Transverse colon (tissue), 4 donors: ENCODE measurements around the gene RHOH. TPM values are rescaled to one million over a fixed set of nuclear protein-coding genes. Genes with fewer than 3 reads are reported as not detected.
"Not testable (repeated sequence)": the region's sequence is repeated elsewhere in the genome, so short reads cannot be mapped to it uniquely, and the experiment has no call there.

ENCODE experiments used
- DNase-seq: peaks from one replicate; pipeline ENCODE4 v3.0.0-alpha.2; 2019
- H3K27ac ChIP-seq, 4 donors: fragments of 200-600 bp; sonication (generic); 2 replicates each; pipeline ENCODE4 v1.5.1; 2016 to 2018; ENCODE audit warnings: inconsistent platforms in 4 of 4
- H3K27me3 ChIP-seq: fragments of 200-600 bp; sonication (generic); 2 replicates; pipeline ENCODE4 v1.5.1; 2017; ENCODE audit warnings: inconsistent platforms
- H3K36me3 ChIP-seq, 4 donors: fragments of 200-600 bp; sonication (generic); 2 replicates each; pipeline ENCODE4 v1.5.1; 2017 to 2019; ENCODE audit warnings: inconsistent platforms in 4 of 4
- H3K4me1 ChIP-seq, 4 donors: fragments of 200-600 bp; sonication (generic); 2 replicates each; pipeline ENCODE4 v1.5.1; 2017 to 2020; ENCODE audit warnings: inconsistent platforms in 4 of 4
- H3K4me3 ChIP-seq, 4 donors: fragments of 200-600 bp; sonication (generic); 1 replicate in 1 of 4; 2 replicates in 3 of 4; pipeline versions ENCODE4 v1.5.1 to v1.6.1; 2017 to 2019; ENCODE audit warnings: inconsistent platforms in 4 of 4
- H3K9me3 ChIP-seq, 2 donors: fragments of 200-600 bp; sonication (generic); 2 replicates each; pipeline ENCODE4 v1.5.1; 2017 to 2019; ENCODE audit warnings: inconsistent platforms in 2 of 2
- CTCF ChIP-seq, 5 experiments: fragments of 200-600 bp in 3 of 5; fragments of 450-650 bp in 2 of 5; sonication (generic) in 3 of 5; IDR thresholded peaks; 1 replicate in 2 of 5; 2 replicates in 3 of 5; pipeline ENCODE4 v1.5.1; 2016 to 2017; ENCODE audit warnings: antibody characterized with exemption in 5 of 5, inconsistent platforms in 3 of 5, mild to moderate bottlenecking in 2 of 5, moderate library complexity in 1 of 5
- EP300 ChIP-seq: sonication (generic); formaldehyde crosslinking; IDR thresholded peaks from one replicate; pipeline ENCODE4 v1.6.1; 2017; ENCODE audit warnings: antibody characterized with exemption, low read depth
- POLR2A ChIP-seq: fragments of 450-650 bp; IDR thresholded peaks from one replicate; pipeline ENCODE4 v1.6.1; 2016; ENCODE audit warnings: antibody characterized with exemption, mild to moderate bottlenecking, moderate library complexity
- POLR2AphosphoS5 ChIP-seq, 3 donors: sonication (generic); formaldehyde crosslinking; IDR thresholded peaks; one replicate each; pipeline ENCODE4 v1.6.1; 2016; ENCODE audit warnings: antibody characterized with exemption in 3 of 3
- WGBS, 2 donors: methylation state at CpG; one replicate each; pipeline ENCODE4 v1.1.5; 2018; ENCODE audit warnings: low coverage in 1 of 2; 5-methylcytosine and 5-hydroxymethylcytosine counted together
- in situ Hi-C, 4 donors: fragments of 200-750 bp; cut with MboI; loops; one replicate each; pipeline versions ENCODE4 v1.15.0 to v1.15.1; 2017; ENCODE audit warnings: low sequenced_read_pairs in 3 of 4, low pct_ligation_motif_present in 1 of 4, low pct_unique_long_range_greater_than_20kb in 1 of 4
- intact Hi-C: fragments of 100-400 bp; cut with DNase I; formaldehyde crosslinking; loops from one replicate; pipeline ENCODE4 v1.15.1; 2023; ENCODE audit warnings: low total_unique reads
- total RNA-seq, 4 donors: library from RNA; depleted of rRNA; stranded (reverse); fragments of >200 nt; gene quantifications; one replicate each; pipeline ENCODE4 v1.1.0, GENCODE V29; 2016

Gene RHOH
- total RNA-seq, 4 donors from 2014 or later: 4.1 to 10.3 (median 4.1) TPM; not detected in 1

DNA sequence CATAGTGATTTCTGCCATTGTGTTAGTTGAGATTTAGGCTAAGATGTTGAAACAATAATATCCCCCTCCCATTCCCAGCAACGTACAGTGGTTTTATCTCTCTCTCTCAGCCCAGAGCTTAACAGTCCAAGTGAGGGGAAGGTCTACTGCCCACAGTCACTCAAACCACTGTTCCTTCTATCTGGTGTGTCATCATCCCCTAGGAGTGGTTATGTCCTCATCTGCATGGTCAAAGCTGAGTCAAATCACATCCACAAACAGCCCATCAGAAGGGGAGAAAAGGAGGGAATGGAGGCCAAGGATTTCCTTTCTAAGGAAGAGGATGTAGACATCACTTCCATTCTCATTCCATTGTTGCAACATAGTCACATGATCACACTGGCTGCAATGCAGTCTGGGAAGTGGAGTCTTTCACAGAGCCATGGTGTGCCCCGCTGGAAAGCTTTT, 95.5 kb downstream of the RHOH start:
- H3K4me1 ChIP-seq: peaks cover 0 to 10% (median 0%) of the 10 kb centered on the region in 4 donors
- 92 to 100% methylated on average over 1 to 2 of the region's 2 CpGs for WGBS, 2 donors
- no peak for TF ChIP-seq EP300
- TF ChIP-seq CTCF (IDR thresholded peaks at IDR 0.05): no peak
- no peak for TF ChIP-seq POLR2A
- TF ChIP-seq POLR2AphosphoS5 (IDR thresholded peaks at IDR 0.05): no peak
- H3K27ac ChIP-seq: no peak overlapping the region
- intact Hi-C loops (no loop called here), in situ Hi-C loops (no loop called here)
- no peak for DNase-seq
- no peaks in the 10 kb centered on the region for H3K27me3 ChIP-seq
- H3K4me3 ChIP-seq: no peak overlapping the region
- no peaks in the 10 kb centered on the region for H3K9me3 ChIP-seq
- H3K36me3 ChIP-seq: no peaks in the 10 kb centered on the region

- 81 to 84% methylated on average over 1 of the region's 1 CpG for WGBS, 2 donors
- Histone ChIP-seq H3K9me3 (no peaks in the 10 kb centered on the region), H3K4me3 (no peak overlapping the region), H3K27ac (no peak overlapping the region), H3K27me3 (no peaks in the 10 kb centered on the region), H3K4me1 (peaks cover 0 to 8% (median 0%) of the 10 kb centered on the region in 4 donors), H3K36me3 (no peaks in the 10 kb centered on the region)
- DNase-seq: no peak
- in situ Hi-C loops (no loop called here), intact Hi-C loops (no loop called here)
- TF ChIP-seq EP300 (no peak), POLR2A (no peak), CTCF (IDR thresholded peaks at IDR 0.05) (no peak), POLR2AphosphoS5 (IDR thresholded peaks at IDR 0.05) (no peak)
These were observed 97.5 kb downstream of the RHOH start for GRCh38 chr4:40294339-40294738.

GRCh38 chr4:40295030-40295429, 98.2 kb downstream of the RHOH start:
- DNase-seq, H3K27me3 ChIP-seq, H3K36me3 ChIP-seq, H3K4me1 ChIP-seq, H3K4me3 ChIP-seq, intact Hi-C loops, H3K9me3 ChIP-seq, in situ Hi-C loops, H3K27ac ChIP-seq: not testable (repeated sequence)

DNA sequence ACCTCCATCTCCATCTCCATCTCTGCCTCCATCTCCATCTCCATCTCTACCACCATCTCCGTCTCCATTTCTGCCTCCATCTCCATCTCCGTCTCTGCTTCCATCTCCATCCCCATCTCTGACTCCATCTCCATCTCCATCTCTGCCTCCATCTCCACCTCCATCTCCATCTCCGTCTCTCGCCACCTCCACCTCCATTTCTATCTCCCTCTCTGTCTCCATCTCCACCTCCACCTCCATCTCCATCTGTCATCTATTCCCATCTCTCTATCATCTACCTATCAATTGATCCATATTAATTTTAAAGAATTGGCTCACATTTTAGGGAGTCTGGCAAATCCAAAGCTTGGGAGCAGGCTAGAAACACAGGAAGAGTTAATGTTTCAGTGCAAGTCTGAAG, 98.7 kb downstream of the RHOH start:
- H3K9me3 ChIP-seq: no peaks in the 10 kb centered on the region
- in situ Hi-C loops (no loop called here), intact Hi-C loops (no loop called here)
- TF ChIP-seq POLR2AphosphoS5 (IDR thresholded peaks at IDR 0.05) (no peak), CTCF (IDR thresholded peaks at IDR 0.05) (no peak), POLR2A (no peak), EP300 (no peak)
- H3K27me3 ChIP-seq: no peaks in the 10 kb centered on the region
- no peaks in the 10 kb centered on the region for H3K4me1 ChIP-seq
- no peak overlapping the region for H3K4me3 ChIP-seq
- H3K27ac ChIP-seq: no peak overlapping the region
- 84 to 88% methylated on average over 3 to 4 of the region's 4 CpGs for WGBS, 2 donors
- DNase-seq: no peak
- H3K36me3 ChIP-seq: no peaks in the 10 kb centered on the region

Other genes starting within 250 kb of the RHOH start
- 10 to 100 TPM; 62.1 to 74.0 (median 68.5) TPM for gene PDS5A, start 219.1 kb upstream of the RHOH start, total RNA-seq
- gene N4BP2, start 140.2 kb upstream of the RHOH start, total RNA-seq: 10 to 100 TPM in 3 of 4 donors, 1 to 10 TPM in 1; 7.9 to 19.5 (median 12.5) TPM
- not detected for gene CHRNA9, start 138.3 kb downstream of the RHOH start, total RNA-seq